ENCODE data around the gene PRR3. TPM values are rescaled to one million over a fixed set of nuclear protein-coding genes. Genes with fewer than 3 reads are reported as not detected.

Gene PRR3
- polyA plus RNA-seq, 3 donors: 2.8 to 7.1 (median 3.6) TPM

DNA sequence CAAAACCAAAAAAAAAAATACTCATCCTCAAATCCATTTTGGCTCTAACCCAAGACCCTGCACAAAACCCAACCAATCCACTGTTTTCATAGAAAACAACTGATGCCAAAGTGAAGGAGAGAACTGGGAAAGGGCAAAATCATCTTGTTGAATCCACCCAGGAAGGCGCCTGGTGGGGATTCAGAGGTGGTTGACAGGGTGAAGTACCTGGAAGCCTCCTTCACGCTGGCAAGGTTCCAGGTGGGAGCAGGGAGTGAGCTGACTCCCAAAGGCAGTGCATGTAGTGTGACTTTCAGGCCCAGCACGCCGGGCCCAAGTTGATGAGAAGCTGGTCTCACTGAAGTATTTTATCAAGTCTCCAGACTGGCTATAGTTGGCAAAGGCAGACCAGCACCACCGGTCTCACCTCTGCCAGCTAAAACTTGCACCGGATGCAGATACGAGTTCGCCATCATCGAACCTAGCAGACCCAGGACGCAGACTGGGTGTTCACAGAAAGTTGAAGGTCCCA lies 43.4 kb downstream of the PRR3 start:
- Histone ChIP-seq H3K9ac (ENCODE audit: insufficient read depth, low read length, poor library complexity, severe bottlenecking) (no peak overlapping the region), H3K9me3 (replicated peaks in 1 of 2; ENCODE audit: control insufficient read depth in 1 of 2, insufficient read depth in 1 of 2, low read length in 2 of 2) (no peaks in the 10 kb centered on the region), H3K4me2 (replicated peaks; ENCODE audit: extremely low read depth, low read length, poor library complexity, severe bottlenecking) (no peak overlapping the region), H3K4me1 (ENCODE audit: control insufficient read depth in 1 of 2, insufficient read depth in 2 of 2, low read length in 2 of 2) (no peaks in the 10 kb centered on the region), H3K36me3 (replicated peaks in 1 of 2; ENCODE audit: control insufficient read depth in 1 of 2, insufficient read depth in 2 of 2, low read length in 2 of 2) (peaks cover 51 to 55% of the 10 kb centered on the region in 2 donors), H3K79me2 (ENCODE audit: insufficient read depth, low read length) (peaks cover 6% of the 10 kb centered on the region), H4K20me1 (ENCODE audit: insufficient read depth, low read length) (peaks cover 70% of the 10 kb centered on the region), H3K27me3 (ENCODE audit: control insufficient read depth in 2 of 2, insufficient read depth in 2 of 2, low read length in 2 of 2) (no peaks in the 10 kb centered on the region), H3K27ac (ENCODE audit: low read depth in 1 of 2, low read length in 2 of 2) (no peak overlapping the region), H3K4me3 (replicated peaks in 1 of 3; ENCODE audit: low read depth in 2 of 3, low read length in 3 of 3) (no peak overlapping the region), H2AFZ (ENCODE audit: insufficient read depth, low read depth, low read length, poor library complexity, severe bottlenecking) (no peak overlapping the region)
- peaks cover 4% of the 10 kb centered on the region for H3K4me1 Mint-ChIP-seq
- no peak overlapping the region for H3K4me3 Mint-ChIP-seq
- intact Hi-C loops (cut with micrococcal nuclease): no loop called here
- no peaks in the 10 kb centered on the region for H3K9me3 Mint-ChIP-seq
- peaks cover 46 to 55% of the 10 kb centered on the region in 2 donors for H3K36me3 Mint-ChIP-seq
- TF ChIP-seq, protein P1, sequence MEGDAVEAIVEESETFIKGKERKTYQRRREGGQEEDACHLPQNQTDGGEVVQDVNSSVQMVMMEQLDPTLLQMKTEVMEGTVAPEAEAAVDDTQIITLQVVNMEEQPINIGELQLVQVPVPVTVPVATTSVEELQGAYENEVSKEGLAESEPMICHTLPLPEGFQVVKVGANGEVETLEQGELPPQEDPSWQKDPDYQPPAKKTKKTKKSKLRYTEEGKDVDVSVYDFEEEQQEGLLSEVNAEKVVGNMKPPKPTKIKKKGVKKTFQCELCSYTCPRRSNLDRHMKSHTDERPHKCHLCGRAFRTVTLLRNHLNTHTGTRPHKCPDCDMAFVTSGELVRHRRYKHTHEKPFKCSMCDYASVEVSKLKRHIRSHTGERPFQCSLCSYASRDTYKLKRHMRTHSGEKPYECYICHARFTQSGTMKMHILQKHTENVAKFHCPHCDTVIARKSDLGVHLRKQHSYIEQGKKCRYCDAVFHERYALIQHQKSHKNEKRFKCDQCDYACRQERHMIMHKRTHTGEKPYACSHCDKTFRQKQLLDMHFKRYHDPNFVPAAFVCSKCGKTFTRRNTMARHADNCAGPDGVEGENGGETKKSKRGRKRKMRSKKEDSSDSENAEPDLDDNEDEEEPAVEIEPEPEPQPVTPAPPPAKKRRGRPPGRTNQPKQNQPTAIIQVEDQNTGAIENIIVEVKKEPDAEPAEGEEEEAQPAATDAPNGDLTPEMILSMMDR (IDR thresholded peaks at IDR 0.05): no peak
- peak overlapping the region in 2 of 7 donors; percentile 1 to 80 for H3K27ac Mint-ChIP-seq
- H3K27me3 Mint-ChIP-seq (ENCODE audit: low read depth in 3 of 3): no peaks in the 10 kb centered on the region
- DNase-seq: no peak
- 97% methylated on average over 8 of the region's 10 CpGs for WGBS (ENCODE audit: insufficient coverage)

DNA sequence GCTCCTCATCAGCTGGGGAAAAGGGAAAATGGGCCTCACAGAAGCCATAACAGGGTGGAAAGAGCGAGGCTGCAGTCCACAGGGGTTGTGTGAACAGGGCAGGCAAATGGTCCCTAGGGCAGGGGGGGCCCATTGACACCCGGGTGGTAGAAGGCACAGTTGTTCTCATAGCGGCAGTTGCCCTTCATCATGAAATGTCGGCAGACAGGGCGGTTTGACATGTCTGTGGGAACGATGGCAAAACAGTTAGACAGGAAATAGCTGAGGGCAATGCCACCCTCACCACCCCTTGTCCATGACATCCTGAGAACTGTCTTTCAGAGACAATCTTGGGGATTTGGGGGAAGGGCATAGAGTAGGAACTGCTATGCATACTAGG lies 44.3 kb downstream of the PRR3 start:
- H3K36me3 Mint-ChIP-seq: peaks cover 53 to 62% of the 10 kb centered on the region in 2 donors
- H3K4me1 Mint-ChIP-seq: peaks cover 4% of the 10 kb centered on the region
- H3K79me2 ChIP-seq (ENCODE audit: insufficient read depth, low read length): peaks cover 6% of the 10 kb centered on the region
- H3K9me3 Mint-ChIP-seq: no peaks in the 10 kb centered on the region
- no peak for DNase-seq
- peaks cover 79% of the 10 kb centered on the region for H4K20me1 ChIP-seq (ENCODE audit: insufficient read depth, low read length)
- H3K27me3 Mint-ChIP-seq (ENCODE audit: low read depth in 3 of 3): no peaks in the 10 kb centered on the region
- H3K4me3 ChIP-seq (replicated peaks in 1 of 3; ENCODE audit: low read depth in 2 of 3, low read length in 3 of 3): no peak overlapping the region
- peak overlapping the region in 5 of 7 donors; percentile 11 to 80 (median 53) for H3K27ac Mint-ChIP-seq
- no peak overlapping the region for H2AFZ ChIP-seq (ENCODE audit: insufficient read depth, low read depth, low read length, poor library complexity, severe bottlenecking)
- no peak overlapping the region for H3K9ac ChIP-seq (ENCODE audit: insufficient read depth, low read length, poor library complexity, severe bottlenecking)
- H3K27ac ChIP-seq (ENCODE audit: low read depth in 1 of 2, low read length in 2 of 2): peak overlapping the region in 1 of 2 donors; percentile 14
- no peaks in the 10 kb centered on the region for H3K27me3 ChIP-seq (ENCODE audit: control insufficient read depth in 2 of 2, insufficient read depth in 2 of 2, low read length in 2 of 2)
- no peaks in the 10 kb centered on the region for H3K4me1 ChIP-seq (ENCODE audit: control insufficient read depth in 1 of 2, insufficient read depth in 2 of 2, low read length in 2 of 2)
- 30% methylated on average over 3 of the region's 6 CpGs for WGBS (ENCODE audit: insufficient coverage)
- H3K36me3 ChIP-seq (replicated peaks in 1 of 2; ENCODE audit: control insufficient read depth in 1 of 2, insufficient read depth in 2 of 2, low read length in 2 of 2): peaks cover 59 to 63% of the 10 kb centered on the region in 2 donors
- no peaks in the 10 kb centered on the region for H3K9me3 ChIP-seq (replicated peaks in 1 of 2; ENCODE audit: control insufficient read depth in 1 of 2, insufficient read depth in 1 of 2, low read length in 2 of 2)
- TF ChIP-seq, protein P1 (IDR thresholded peaks at IDR 0.05): no peak
- H3K4me3 Mint-ChIP-seq: no peak overlapping the region
- H3K4me2 ChIP-seq (replicated peaks; ENCODE audit: extremely low read depth, low read length, poor library complexity, severe bottlenecking): no peak overlapping the region
- intact Hi-C loops (cut with micrococcal nuclease): no loop called here

All from CD14-positive monocyte (primary cell).